Measurements from ENCODE around the gene GNB2. TPM values are rescaled to one million over a fixed set of nuclear protein-coding genes. Genes with fewer than 3 reads are reported as not detected.

The GNB2 gene
- total RNA-seq, 1 donor from 2014 or later = 208 TPM

DNA sequence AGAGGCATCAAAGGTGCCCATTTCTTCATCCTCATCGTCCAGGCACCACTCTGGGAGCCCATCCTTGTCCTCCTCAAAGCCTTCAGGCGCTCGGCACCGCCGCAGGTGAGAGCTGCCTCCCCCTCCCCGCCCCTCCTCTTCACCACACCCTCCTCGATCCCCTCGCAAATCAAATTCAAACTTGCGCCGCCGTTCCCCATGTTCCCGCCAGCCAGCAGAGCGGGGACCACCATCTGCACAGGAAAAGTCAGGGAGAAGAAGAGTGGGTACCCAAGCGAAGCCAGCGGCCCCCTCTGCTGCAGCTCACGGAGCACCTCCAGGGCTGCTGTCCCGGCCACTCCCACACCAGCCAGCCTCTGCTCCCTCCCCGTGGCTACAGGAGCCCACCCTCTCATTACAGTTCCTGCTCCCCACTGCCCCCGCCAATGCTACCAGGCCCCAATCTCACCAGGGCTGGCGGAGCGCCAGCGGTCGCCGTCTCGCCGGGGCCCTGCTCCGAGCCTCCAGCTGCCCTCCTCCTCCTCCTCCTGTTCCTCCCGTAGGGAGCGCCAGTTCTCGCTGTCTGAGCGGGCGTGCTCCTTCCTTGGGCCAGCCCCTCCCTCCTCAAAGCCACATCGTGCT is 12.8 kb downstream of the GNB2 start:
- DNase-seq (no peak), ATAC-seq (no peak)
- H3K4me3 ChIP-seq = no peak overlapping the region
- no peaks in the 10 kb centered on the region for H3K27me3 ChIP-seq
- peaks cover 3% of the 10 kb centered on the region for H3K4me1 ChIP-seq
- no peak overlapping the region for H3K27ac ChIP-seq
- H3K36me3 ChIP-seq = peaks cover 71% of the 10 kb centered on the region
- intact Hi-C loops (cut with DNase I) = loop anchor here (10.0 kb wide), 3 partner anchors 72 to 212 kb away; partner anchors contain the start of genes MOSPD3 and TSC22D4
- TF ChIP-seq, protein P1, sequence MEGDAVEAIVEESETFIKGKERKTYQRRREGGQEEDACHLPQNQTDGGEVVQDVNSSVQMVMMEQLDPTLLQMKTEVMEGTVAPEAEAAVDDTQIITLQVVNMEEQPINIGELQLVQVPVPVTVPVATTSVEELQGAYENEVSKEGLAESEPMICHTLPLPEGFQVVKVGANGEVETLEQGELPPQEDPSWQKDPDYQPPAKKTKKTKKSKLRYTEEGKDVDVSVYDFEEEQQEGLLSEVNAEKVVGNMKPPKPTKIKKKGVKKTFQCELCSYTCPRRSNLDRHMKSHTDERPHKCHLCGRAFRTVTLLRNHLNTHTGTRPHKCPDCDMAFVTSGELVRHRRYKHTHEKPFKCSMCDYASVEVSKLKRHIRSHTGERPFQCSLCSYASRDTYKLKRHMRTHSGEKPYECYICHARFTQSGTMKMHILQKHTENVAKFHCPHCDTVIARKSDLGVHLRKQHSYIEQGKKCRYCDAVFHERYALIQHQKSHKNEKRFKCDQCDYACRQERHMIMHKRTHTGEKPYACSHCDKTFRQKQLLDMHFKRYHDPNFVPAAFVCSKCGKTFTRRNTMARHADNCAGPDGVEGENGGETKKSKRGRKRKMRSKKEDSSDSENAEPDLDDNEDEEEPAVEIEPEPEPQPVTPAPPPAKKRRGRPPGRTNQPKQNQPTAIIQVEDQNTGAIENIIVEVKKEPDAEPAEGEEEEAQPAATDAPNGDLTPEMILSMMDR (IDR thresholded peaks at IDR 0.05) = no peak
- H3K9me3 ChIP-seq = no peaks in the 10 kb centered on the region

DNA sequence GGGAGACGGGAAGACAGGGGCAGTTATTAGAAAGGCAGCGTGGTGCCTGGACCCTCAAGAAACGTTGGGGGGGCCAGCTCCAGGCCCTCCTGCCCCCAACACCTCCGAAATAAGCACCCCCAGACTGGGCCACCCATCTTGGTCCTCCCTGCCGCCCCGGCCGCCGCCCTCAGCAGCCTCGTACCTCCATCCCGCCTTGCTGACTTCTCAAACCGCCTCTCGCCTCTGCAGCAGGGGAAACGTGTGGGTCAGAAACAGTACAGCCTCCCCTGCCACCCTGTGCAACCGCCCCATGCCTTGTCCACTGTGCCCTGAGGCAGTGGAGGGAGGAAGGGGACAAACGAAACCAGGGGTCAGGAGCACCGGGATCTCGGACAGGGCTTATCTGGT is 13.3 kb downstream of the GNB2 start:
- peaks cover 9% of the 10 kb centered on the region for H3K4me1 ChIP-seq
- H3K36me3 ChIP-seq = peaks cover 66% of the 10 kb centered on the region
- TF ChIP-seq, protein P1 (IDR thresholded peaks at IDR 0.05) = no peak
- no peaks in the 10 kb centered on the region for H3K9me3 ChIP-seq
- H3K4me3 ChIP-seq = no peak overlapping the region
- DNase-seq (no peak), ATAC-seq (no peak)
- no peaks in the 10 kb centered on the region for H3K27me3 ChIP-seq
- H3K27ac ChIP-seq = no peak overlapping the region
- intact Hi-C loops (cut with DNase I) = loop anchor here (10.0 kb wide), 3 partner anchors 72 to 212 kb away; partner anchors contain the start of genes MOSPD3 and TSC22D4

DNA sequence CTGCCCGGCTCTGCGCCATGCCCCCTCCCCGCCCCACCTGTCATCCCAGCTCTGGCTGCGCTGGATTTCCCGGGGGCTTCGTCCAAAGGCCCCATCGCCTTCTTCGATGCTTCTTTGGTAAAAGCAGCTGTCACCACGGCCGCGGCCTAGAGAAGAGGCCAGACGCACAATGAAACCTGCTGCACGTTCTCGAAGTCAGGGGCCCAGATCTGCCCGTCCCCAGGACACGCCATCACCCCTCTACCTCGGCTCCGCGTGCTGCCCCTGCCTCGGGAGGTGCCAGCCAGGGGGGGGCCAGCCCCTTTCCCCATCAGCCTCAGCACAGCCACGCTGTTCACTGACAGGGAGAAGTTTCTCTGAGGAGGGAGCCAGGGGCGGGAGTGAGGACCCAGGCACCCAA is 13.7 kb downstream of the GNB2 start:
- H3K4me1 ChIP-seq = peaks cover 13% of the 10 kb centered on the region
- DNase-seq (no peak), ATAC-seq (no peak)
- no peaks in the 10 kb centered on the region for H3K9me3 ChIP-seq
- H3K27me3 ChIP-seq = no peaks in the 10 kb centered on the region
- H3K27ac ChIP-seq = no peak overlapping the region
- no peak overlapping the region for H3K4me3 ChIP-seq
- TF ChIP-seq, protein P1 (IDR thresholded peaks at IDR 0.05) = no peak
- intact Hi-C loops (cut with DNase I) = loop anchor here (10.0 kb wide), 3 partner anchors 72 to 212 kb away; partner anchors contain the start of genes MOSPD3 and TSC22D4
- H3K36me3 ChIP-seq = peaks cover 62% of the 10 kb centered on the region

DNA sequence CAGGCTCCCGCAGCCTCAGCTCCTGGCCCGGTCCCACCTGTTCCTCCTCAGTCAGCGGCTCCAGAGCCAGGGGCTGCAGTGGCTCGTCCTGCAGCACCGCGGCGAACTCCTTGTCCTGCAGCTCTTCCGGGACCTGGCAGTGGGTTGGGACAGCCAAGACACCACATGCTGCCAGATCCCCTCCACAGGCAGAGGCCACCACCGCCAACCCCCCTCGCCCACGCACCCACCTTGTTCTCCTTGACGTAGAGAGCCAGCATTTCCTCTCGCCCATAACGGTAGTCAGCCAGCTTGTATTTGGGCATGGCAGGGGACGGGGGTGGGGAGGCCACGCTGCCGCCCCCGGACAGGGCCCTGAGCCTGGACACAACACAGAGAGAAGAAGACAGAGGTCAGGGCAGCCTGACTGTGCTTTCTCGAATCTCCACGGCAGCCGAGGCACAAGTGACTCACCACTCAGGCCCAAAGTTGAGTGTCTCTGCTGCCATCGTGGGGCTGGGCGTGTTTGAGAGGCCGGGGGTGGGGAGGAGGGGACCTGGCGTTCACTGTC is 14.3 kb downstream of the GNB2 start:
- intact Hi-C loops (cut with DNase I) = loop anchor here (10.0 kb wide), 3 partner anchors 73 to 213 kb away; partner anchors contain the start of genes MOSPD3 and TSC22D4
- Histone ChIP-seq H3K36me3 (peaks cover 56% of the 10 kb centered on the region), H3K9me3 (no peaks in the 10 kb centered on the region), H3K4me3 (no peak overlapping the region), H3K27ac (no peak overlapping the region), H3K27me3 (no peaks in the 10 kb centered on the region), H3K4me1 (peaks cover 19% of the 10 kb centered on the region)
- no peak for ATAC-seq
- DNase-seq = no peak
- TF ChIP-seq, protein P1 (IDR thresholded peaks at IDR 0.05) = no peak

DNA sequence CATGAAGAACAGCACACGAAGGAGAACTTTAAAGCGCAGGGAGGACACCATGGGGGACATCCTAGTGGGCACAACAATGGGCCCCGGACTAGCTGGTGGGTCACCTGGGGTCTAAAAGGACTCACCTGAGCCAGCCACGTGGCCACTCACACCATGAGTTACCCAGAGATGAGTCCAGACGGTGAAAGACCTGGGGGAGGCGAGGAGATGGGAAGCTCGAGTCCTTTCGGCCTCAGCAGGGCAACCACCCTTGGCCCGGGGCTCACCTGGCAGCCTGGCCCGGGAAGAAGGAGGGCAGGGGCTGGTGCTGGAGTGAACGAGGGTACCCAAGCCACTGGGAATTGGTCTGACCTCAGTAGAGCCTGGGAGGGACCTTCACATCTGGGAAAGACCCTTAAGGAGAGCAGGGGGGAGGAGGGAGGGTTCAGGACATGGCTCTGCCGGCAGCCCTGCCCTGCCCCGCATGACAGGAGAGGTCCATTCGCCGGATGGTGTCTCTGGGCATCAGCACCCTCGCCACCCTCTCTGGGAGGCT is 14.9 kb downstream of the GNB2 start:
- H3K36me3 ChIP-seq = peaks cover 50% of the 10 kb centered on the region
- intact Hi-C loops (cut with DNase I) = loop anchor here (10.0 kb wide), 3 partner anchors 74 to 214 kb away; partner anchors contain the start of genes MOSPD3 and TSC22D4
- DNase-seq = no peak
- H3K4me3 ChIP-seq = no peak overlapping the region
- no peaks in the 10 kb centered on the region for H3K27me3 ChIP-seq
- H3K9me3 ChIP-seq = no peaks in the 10 kb centered on the region
- no peak for ATAC-seq
- TF ChIP-seq, protein P1 (IDR thresholded peaks at IDR 0.05) = no peak
- peaks cover 21% of the 10 kb centered on the region for H3K4me1 ChIP-seq
- no peak overlapping the region for H3K27ac ChIP-seq
